HG02759 (cell line): ENCODE results near the gene COL19A1.

Experiments used
- ATAC-seq: cut with Tn5 transposase; IDR thresholded peaks from one replicate; pipeline ENCODE4 v1.9.1; 2021; ENCODE audit warnings: mild to moderate bottlenecking, moderate library complexity; ENCODE audit not compliant: unreplicated experiment

COL19A1 gene

GRCh38 chr6:70041411-70041810, 175.1 kb downstream of the COL19A1 start:
- ATAC-seq: no peak

DNA sequence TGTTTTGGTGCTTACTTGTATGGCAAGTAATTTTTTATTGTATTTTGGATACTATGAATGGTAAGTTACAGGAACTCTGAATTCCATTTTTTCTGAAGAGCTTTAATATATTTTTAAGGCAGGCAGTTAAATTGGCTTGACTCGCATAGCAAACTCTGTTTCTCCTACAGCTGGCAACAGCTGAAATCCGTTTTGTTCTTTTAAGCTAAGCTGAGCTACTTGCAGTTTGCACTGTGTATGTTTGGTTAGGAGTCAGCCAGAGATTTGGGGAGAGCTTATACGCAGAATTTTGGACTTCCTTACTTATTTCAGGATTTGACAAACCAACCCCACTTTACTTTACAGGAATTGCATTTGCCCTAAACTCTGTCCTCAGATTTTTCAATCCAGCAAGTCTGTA, 179.1 kb downstream of the COL19A1 start:
- ATAC-seq: no peak

DNA sequence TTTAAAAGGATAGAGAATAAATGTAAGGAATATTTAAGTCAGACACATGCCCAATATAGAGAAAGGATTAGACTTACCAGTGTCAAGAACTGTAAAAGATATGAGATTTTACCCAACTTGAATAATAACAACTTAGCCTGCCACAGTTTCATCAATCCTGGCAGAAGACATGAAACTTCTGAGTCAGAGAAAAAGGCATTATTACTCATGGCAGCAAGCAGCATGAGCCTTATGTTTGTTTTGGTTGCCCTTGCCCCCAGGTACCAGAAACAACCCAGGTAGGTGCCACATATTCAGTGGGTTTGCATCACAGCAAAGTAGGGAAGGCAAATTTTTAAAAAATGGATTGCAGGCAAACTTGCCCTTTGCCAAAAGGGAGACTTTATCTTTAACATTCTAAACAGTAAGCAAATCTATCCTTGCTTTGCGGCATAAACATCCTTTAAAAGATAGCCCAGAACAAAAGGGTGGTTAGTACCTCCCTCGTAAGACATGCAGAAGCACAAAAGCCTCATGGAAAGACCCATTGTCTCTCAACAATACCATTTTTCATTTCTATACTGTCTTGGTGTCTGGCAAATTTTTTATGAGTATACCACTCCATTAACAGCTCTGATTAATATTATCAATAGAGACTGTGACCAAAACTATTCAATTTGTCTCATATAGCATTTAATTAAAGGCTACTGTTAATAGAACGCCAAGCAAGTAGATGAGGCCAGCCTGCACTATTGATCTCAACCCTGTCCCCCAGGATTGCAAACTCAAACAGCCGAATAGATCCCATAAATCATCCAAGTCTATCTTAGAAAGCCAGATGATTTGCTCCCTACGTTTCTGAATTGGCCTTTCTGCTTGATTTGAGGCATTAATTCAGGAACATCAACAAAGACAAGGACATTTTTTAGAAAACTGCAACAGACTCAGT, 185.1 kb downstream of the COL19A1 start:
- ATAC-seq: no peak

GRCh38 chr6:70059039-70059719, 192.8 kb downstream of the COL19A1 start:
- ATAC-seq: no peak

- ATAC-seq: no peak
These were observed 194.3 kb downstream of the COL19A1 start for GRCh38 chr6:70060680-70061079.

DNA sequence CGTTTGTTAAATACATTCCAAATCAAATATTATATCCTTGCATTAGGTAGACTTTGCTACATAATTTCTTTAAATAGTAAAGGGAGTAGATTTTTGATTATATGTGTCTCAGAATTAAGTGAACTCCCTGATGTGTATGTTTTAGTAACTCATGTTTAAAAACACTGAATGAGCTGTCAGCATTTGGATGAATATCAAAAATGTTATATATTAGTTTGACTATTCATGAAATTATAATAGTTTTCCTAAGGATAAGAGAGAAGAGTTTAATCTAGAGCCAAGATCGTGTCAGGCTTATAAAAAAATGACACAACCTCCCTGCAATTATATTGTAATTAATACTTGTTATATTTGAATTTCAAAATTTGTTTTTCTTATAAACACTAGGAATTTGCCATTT, 195.2 kb downstream of the COL19A1 start:
- no peak for ATAC-seq

GRCh38 chr6:70062010-70062409, 195.7 kb downstream of the COL19A1 start:
- ATAC-seq: no peak

DNA sequence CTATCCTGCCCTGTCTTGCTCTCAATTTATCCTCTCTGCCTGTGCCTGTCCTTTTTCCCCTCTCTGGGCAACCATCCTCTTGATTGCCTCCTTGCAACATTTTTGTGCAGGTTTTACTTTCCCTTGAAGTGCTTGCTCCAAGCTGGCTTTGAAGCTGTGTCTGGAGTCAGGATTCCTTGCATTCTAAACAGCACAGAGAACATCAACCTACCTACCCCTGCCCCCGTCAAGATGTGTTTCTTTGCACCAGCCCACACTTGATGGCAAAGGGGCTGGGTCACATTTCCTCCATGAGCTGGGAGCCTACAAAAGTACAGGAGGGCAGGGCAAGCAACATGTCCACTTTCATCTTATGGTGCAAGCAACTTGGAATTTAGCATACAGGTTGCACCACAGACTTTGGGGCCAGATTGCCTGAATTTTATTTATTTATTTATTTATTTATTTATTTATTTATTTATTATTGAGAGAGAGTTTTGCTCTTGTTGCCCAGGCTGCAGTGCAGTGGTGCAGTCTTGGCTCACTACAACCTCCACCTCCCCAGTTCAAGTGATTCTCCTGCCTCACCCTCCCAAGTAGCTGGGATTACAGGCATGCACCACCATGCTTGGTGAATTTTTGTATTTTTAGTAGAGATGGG, 206.3 kb downstream of the COL19A1 start:
- ATAC-seq: no peak

DNA sequence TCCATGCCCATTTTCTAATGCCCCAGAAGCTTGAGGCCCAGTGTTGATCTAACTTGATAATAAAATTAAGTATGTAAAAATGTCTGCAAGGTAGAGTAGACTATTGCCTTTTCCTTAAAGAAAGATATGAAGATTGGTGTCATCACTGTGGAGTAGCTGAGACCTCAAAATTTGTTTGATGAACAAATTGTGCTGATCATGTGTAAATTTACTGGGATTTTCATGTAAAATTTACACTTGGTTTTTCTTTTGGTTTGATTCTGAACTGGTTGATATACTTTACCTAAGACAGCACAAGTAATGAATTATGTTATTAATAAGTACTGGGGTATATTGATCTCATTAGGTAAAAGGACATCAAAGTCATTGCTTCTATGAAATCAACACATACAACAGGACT, 207.3 kb downstream of the COL19A1 start:
- no peak for ATAC-seq

GRCh38 chr6:70079241-70079640, 212.9 kb downstream of the COL19A1 start:
- ATAC-seq: no peak

DNA sequence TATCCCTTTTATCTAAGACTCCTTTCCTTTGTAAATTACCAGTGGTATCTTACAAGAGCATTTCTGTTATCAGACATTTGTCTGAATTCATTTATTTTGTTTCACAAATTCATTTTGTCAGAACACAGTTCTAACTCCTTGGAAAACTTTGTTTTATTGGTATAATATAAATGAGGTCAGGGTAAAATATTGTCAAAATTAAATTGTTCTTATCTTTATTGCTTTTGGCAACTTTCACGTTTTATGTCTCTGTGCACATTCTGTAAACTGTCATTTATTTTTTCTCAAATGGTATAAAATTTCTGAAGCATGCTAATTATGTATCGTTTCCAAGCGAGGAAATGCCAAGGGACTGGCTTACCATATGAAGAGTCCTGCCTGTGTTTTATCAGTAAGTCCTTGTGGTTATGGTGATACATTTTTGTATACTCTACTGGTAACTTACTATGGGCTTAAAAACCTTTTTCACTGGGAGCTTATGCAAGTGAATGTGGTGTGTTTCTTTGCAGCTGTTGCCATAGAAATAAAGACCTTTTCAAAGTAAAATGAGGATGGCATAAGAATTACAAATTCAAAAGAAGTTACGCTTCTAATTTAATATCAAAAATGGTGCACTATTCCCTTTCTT, 214.2 kb downstream of the COL19A1 start:
- no peak for ATAC-seq

DNA sequence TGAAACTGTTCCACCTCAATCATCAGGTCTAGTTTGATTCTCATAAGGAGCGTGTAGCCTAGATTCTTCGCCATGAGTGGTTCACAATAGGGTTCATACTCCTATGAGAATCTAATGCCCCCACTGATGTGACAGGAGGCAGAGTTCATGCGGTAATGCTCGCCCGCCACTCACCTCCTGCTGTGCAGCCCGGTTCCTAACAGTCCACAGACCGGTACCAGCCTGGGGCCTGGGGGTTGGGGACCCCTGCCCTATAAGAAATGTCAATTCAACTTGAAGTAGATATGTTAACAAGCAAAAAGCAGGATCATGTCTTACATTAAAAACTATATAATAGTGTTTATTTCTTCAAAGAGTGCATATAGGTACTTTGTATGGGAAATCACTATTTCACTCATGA, 216.5 kb downstream of the COL19A1 start:
- ATAC-seq: no peak

DNA sequence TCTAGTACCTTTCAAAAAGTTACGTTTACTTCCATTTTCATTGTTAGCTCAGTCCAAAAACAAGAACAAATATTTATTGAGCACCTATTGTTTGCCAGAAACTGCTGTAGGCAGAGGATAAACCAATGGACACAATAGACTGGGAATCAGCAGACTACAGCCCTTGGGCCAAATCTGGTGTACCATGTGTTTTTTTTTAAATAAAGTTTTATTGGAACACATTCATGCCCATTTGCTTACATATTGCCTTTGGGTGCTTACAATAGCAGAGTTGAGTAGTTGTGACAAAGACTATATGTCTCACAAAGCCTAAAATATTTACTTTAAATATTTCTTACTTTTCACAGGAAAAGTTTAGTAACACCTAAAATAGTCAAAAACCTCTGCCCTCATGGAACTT, 220.4 kb downstream of the COL19A1 start:
- ATAC-seq: no peak

DNA sequence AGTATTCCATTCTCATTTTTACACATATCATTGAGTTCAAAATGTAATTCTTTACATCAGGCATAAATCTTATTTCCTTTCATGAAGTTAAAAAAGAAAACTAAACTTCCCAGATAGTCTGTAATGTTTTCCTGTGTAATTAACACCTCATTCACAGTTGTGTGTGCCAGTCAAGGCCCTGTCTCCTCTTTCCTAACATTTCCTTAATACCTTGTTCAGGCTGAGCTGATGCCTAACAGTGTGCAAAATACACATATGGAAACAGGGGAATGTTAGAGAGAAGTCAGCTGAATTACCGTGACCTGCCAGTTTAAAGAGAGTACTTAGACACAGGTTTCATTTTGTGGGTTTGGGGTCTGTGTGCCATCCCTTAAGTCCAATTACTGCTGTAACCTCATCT, 227.8 kb downstream of the COL19A1 start:
- no peak for ATAC-seq

DNA sequence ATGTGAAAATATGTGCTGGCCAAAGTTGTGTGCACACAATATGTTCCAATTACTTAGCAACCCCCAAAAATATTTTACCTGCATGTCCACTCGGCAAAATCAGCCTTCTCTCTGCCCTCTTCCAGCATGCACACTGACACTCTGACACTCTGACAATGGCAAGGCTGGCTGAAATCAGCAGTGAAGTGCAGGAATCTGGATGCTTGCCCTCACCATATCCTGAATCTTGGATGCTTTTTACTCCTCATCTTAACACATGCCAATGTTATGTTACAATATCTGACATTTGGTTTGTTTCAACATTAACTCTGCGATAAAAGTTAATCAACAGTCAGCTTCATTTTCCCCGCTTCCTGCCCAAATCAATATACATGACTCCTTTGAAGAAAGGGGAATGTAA, 233.4 kb downstream of the COL19A1 start:
- ATAC-seq: no peak

DNA sequence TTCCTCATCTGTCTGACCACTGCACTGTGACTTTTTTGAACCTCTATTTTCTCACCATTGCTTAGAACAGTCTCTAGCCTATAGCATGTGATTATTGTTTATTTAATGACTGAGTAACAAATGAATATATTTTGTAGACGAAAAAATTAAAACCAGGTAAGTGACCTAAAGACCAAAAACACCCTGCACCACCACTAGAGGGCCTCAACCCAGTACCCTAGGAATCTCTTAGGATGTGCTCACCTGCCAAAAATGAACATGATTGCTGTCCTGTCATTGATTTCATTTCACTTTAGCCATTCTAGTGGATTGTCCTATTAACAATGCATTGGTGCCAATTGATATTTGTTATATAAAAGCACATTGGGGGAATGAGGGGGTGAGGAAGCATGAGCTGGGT, 237.4 kb downstream of the COL19A1 start:
- no peak for ATAC-seq

DNA sequence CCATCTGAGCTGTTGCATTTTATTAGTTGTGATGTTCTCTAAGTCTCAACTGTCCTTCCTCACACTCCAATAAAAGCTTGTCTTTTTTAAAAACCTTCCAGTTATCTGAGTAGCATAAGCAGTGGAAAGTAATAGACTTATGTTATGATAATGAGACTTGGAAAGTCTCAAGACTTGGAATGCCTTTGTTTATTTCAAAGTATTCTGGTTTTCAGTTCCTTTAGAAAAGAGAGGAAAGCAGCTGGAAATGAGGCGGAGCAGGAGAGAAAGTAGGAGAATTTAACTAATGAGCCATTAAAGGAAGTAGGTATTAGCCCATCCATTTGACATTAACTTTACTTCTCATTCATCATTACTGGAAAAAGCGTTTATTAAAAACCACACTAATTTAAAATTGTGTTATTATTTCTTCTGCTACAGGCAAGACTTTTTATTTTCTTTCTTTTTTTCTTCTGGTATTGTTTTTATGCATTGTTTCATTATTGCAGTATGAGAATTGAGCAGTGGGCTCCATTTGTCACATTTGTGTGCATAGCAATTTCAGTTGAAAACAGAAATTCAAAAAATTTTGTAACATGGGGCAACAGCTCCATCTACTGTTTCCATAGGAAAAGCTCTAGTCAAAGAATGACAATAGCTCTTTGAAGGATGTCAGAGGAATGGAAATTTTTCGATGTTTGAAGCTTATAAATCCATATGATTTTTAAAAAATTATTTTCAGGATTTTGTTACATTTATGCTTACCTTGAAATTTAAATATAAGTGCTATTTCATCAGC, 241.7 kb downstream of the COL19A1 start:
- ATAC-seq: no peak

GRCh38 chr6:70110126-70111022, 244.0 kb downstream of the COL19A1 start:
- ATAC-seq: no peak

- no peak for ATAC-seq
These were observed 245.4 kb downstream of the COL19A1 start for GRCh38 chr6:70111737-70112136.

DNA sequence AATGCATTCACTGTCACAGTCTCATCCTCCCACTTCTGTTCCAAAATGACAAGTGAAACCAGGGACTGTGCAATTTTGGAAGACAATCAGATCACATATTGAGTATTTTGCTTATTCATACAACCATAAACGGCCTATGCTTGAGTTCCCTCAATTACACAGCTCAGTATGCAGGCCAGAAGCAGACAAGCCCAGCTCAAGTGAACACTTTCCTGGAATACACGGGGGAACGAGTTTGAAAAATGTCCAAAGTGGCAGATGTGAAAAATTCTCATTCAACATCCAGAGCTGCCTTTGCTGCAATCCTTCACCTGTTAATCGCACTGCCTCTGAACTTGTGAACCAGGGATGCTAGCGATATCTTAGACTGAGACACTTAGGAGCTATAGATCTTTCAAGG, 246.4 kb downstream of the COL19A1 start:
- ATAC-seq: no peak
